ENCODE data around the gene AMMECR1L.

AMMECR1L gene

DNA sequence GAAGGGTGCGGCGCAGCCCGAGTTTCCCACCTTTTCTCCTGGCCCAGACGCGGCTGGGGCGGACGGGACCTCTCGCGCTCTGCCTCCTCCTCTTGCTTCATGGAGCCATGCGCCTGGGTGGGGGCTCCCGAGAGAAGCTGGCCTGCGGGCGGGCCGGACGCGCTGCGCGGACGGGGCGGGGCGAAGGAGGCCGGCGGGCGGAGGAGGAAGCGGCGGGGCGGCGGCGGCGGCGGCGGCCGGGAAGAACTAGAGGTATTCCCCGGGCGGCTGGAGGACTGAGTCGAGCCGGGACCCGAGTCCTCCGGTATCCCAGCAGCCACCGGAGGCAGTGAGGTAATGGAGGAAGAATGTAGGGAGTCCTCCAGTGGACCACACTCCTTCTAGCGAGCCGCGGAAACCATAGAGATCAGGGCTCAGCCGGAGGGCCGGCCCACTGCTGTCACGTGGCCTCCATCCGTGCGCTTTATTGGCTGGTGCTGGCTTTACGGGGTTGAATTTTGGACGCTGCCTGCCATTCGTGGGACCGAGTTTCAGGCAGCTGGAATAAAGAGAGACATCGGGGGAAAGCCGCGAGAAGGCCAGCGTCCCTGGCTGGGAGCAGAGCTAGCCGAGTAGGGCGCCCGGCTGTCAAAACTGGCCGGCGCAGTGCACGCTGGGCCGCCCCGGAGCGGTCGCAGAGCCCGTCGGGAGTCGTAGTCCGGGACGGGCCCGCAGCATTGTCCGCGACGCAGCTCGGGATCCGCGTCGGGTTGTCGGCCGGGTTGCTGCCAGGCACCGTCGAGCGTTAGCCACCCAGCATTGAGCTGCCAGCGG, at the start of gene AMMECR1L:
AMMECR1L (minus strand) TSS at position 177 of the 813 bp plus-strand sequence. CDS start 11,722 bp downstream, outside the sequence.
- 0 out of 2 replicates have a peak, but pooled peaks have one; percentile 33 for TF ChIP-seq MYC (IDR thresholded peaks at IDR 0.05; ENCODE audit: low read depth, low read length)
- DNase-seq (ENCODE audit: low read depth), result peak; percentile 83
- H3K4me3 ChIP-seq (ENCODE audit: low read depth, low read length), result peak within 1 kb of the TSS; percentile 70

DNA sequence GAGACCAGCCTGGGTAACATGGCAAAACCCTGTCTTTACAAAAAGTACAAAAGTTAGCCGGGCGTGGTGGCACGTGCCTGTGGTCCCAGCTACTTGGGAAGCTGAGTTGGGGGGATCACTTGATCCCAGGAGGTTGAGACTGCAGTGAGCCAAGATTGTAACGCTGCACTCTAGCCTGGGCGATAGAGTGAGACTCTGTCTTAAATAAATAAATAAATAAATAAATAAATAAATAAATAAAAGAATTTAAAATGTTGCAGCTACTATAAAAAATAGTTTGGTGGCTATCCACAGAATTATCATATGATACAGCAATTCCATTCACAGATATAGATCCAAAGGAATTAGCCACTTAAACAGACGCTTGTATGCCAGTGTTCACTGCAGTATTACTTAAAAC, 49.6 kb upstream of the AMMECR1L start:
- TF ChIP-seq, protein P1, sequence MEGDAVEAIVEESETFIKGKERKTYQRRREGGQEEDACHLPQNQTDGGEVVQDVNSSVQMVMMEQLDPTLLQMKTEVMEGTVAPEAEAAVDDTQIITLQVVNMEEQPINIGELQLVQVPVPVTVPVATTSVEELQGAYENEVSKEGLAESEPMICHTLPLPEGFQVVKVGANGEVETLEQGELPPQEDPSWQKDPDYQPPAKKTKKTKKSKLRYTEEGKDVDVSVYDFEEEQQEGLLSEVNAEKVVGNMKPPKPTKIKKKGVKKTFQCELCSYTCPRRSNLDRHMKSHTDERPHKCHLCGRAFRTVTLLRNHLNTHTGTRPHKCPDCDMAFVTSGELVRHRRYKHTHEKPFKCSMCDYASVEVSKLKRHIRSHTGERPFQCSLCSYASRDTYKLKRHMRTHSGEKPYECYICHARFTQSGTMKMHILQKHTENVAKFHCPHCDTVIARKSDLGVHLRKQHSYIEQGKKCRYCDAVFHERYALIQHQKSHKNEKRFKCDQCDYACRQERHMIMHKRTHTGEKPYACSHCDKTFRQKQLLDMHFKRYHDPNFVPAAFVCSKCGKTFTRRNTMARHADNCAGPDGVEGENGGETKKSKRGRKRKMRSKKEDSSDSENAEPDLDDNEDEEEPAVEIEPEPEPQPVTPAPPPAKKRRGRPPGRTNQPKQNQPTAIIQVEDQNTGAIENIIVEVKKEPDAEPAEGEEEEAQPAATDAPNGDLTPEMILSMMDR (IDR thresholded peaks at IDR 0.05; ENCODE audit: low read depth, low read length), result no peak
- TF ChIP-seq MYC (IDR thresholded peaks at IDR 0.05; ENCODE audit: low read depth, low read length), result no peak
- no peak for TF ChIP-seq POLR2A (IDR thresholded peaks at IDR 0.05; ENCODE audit: extremely low read depth, insufficient read length)
- no peak overlapping the region for H3K4me3 ChIP-seq (ENCODE audit: low read depth, low read length)
- DNase-seq (ENCODE audit: low read depth), result no peak

DNA sequence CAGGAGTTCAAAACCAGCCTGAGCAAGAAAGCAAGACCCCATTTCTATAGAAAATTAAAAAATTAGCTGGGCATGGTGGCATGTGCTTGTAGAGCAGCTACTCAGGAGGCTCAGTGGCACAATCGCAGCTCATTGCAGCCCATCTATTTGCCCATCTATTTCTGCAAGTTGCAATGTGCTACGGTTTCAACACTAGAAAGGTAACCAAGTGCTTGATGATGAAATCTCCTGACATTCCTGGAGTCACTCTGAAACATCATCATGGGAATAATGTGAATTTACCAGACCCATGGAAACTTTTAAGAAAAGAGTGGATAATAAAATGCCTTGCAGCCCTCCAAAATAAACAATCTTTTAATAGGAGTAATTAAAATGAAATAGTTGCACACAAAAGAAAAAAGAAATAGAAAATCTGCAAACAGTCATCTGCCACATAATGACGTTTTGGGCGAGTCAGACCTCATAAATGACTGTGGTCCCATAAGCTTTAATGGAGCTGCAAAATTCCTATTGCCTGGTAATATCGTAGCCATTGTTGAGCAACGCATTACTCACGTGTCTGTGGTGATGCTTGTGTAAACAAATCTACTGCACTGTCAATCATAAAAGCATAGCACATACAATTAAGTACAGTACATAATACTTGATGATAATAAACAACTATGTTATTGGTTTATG, 46.6 kb upstream of the AMMECR1L start:
- peak; percentile 85 for DNase-seq (ENCODE audit: low read depth)
- H3K4me3 ChIP-seq (ENCODE audit: low read depth, low read length), result no peak overlapping the region
- TF ChIP-seq, protein P1 (IDR thresholded peaks at IDR 0.05; ENCODE audit: low read depth, low read length), result no peak
- TF ChIP-seq, protein P2, sequence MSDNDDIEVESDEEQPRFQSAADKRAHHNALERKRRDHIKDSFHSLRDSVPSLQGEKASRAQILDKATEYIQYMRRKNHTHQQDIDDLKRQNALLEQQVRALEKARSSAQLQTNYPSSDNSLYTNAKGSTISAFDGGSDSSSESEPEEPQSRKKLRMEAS (IDR thresholded peaks at IDR 0.05; ENCODE audit: low read depth, low read length), result 0 out of 2 replicates have a peak, but pooled peaks have one; percentile 54

DNA sequence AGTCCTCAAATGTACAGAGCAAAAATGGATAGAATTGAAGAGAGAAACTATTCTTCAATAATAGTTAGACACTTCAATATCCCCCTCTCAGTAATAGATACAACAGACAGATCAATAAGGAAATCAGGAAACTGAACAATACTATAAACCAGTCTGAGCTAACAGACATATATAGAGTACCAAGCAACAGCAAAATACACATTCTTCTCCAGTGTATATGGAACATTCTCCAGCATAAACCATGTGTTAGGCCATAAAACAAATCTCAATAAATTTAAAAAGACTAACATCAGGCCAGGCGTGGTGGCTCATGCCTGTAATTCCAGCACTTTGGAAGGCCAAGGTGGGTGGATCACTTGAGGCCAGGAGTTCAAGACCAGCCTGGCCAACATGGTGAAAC, 43.7 kb upstream of the AMMECR1L start:
- no peak for DNase-seq (ENCODE audit: low read depth)
- TF ChIP-seq, protein P2 (IDR thresholded peaks at IDR 0.05; ENCODE audit: low read depth, low read length), result no peak
- TF ChIP-seq, protein P1 (IDR thresholded peaks at IDR 0.05; ENCODE audit: low read depth, low read length), result no peak
- TF ChIP-seq POLR2A (IDR thresholded peaks at IDR 0.05; ENCODE audit: extremely low read depth, insufficient read length) (no peak), MYC (IDR thresholded peaks at IDR 0.05; ENCODE audit: low read depth, low read length) (no peak)
- no peak overlapping the region for H3K4me3 ChIP-seq (ENCODE audit: low read depth, low read length)

DNA sequence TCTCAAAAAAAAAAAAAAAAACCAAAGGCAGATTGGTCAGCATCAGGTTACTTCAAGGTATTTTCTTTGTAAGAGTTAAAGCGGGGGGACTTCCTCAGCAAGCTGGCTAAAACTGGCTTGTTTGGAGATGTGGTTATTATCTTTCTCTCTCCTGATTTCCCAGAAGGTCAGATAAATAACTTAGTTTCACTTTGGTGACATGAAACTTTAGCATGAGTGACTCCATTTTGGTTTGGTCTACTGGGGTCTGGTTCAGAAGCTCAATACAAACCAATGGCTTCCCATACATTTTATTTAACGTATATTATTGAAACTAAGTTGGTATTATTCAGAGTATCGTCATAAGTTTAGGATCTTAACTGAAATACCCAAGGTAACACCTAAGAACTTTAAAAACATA, 41.6 kb upstream of the AMMECR1L start:
- DNase-seq (ENCODE audit: low read depth), result no peak
- H3K4me3 ChIP-seq (ENCODE audit: low read depth, low read length), result no peak overlapping the region
- TF ChIP-seq, protein P2 (IDR thresholded peaks at IDR 0.05; ENCODE audit: low read depth, low read length), result no peak
- TF ChIP-seq MYC (IDR thresholded peaks at IDR 0.05; ENCODE audit: low read depth, low read length) (no peak), POLR2A (IDR thresholded peaks at IDR 0.05; ENCODE audit: extremely low read depth, insufficient read length) (no peak)
- TF ChIP-seq, protein P1 (IDR thresholded peaks at IDR 0.05; ENCODE audit: low read depth, low read length), result no peak

DNA sequence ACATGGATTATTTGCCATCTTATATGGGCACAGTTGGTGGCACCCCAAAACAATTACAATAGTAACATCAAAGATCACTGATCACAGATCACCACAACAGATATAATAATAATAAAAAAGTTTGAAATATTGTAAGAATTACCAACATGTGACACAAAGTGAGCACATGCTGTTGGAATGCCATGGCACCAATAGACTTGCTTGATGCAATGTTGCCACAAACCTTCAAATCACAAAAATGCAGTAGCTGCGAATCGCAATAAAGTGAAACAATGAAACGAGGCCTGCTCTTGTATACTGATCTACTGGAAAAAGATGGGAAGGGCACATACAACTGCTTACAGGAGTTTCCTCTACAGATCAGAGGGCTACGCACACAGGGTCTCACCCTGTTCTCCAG, 32.2 kb upstream of the AMMECR1L start:
- no peak for DNase-seq (ENCODE audit: low read depth)
- TF ChIP-seq, protein P1 (IDR thresholded peaks at IDR 0.05; ENCODE audit: low read depth, low read length), result no peak
- no peak for TF ChIP-seq MYC (IDR thresholded peaks at IDR 0.05; ENCODE audit: low read depth, low read length)
- TF ChIP-seq, protein P2 (IDR thresholded peaks at IDR 0.05; ENCODE audit: low read depth, low read length), result no peak
- no peak for TF ChIP-seq POLR2A (IDR thresholded peaks at IDR 0.05; ENCODE audit: extremely low read depth, insufficient read length)
- H3K4me3 ChIP-seq (ENCODE audit: low read depth, low read length), result no peak overlapping the region

All from NB4 (cell line).